Mucosa of descending colon (tissue), 3 donors: ENCODE results near the gene FCHO1. TPM values are rescaled to one million over a fixed set of nuclear protein-coding genes. Genes with fewer than 3 reads are reported as not detected.

ENCODE experiments used
- ATAC-seq: fragments of 200-7000 bp; cut with Tn5 transposase; one replicate; pipeline ENCODE4 v1.9.1; 2020; ENCODE audit warnings: mild to moderate bottlenecking, moderate library complexity
- DNase-seq, 3 donors: peaks; one replicate each; pipeline ENCODE4 v3.0.0-alpha.2; 2020
- H3K36me3 ChIP-seq: fragments of 200-600 bp; one replicate; pipeline ENCODE4 v1.8.0; 2021; ENCODE audit warnings: low read depth, mild to moderate bottlenecking
- H3K4me1 ChIP-seq: fragments of 200-600 bp; one replicate; pipeline ENCODE4 v1.8.0; 2021; ENCODE audit warnings: low read depth, mild to moderate bottlenecking
- H3K4me3 ChIP-seq: fragments of 200-600 bp; one replicate; pipeline ENCODE4 v1.8.0; 2021; ENCODE audit warnings: mild to moderate bottlenecking
- H3K9me3 ChIP-seq: fragments of 200-600 bp; one replicate; pipeline ENCODE4 v1.8.0; 2021; ENCODE audit warnings: mild to moderate bottlenecking
- intact Hi-C, 2 donors: fragments of 100-400 bp; cut with DNase I in 1 of 2; cut with micrococcal nuclease in 1 of 2; formaldehyde crosslinking; loops; one replicate each; pipeline versions ENCODE4 v1.11.0 to v1.11.1; 2022; cut with DNase I, micrococcal nuclease
- total RNA-seq, 3 donors: library from RNA; stranded (reverse); fragmentation: NEBNext Ultra II Directional in 2 of 3; extraction: Animal tissue kit (Norgen Biotek cat#: 25700) in 2 of 3; gene quantifications; one replicate each; pipeline versions ENCODE4 v1.2.1 to v1.2.4, GENCODE V29; 2021 to 2023
- TF ChIP-seq, protein P1 (sequence below): fragments of 200-600 bp; IDR thresholded peaks from one replicate; pipeline ENCODE4 v1.8.0; 2022; ENCODE audit warnings: antibody characterized with exemption, mild to moderate bottlenecking
- donor health status: DM: no; HTN: no; CAD: no; lungs with moderate emphysema.
- donor health status: DM: no; HTN: no; CAD: no.
- donor health status: DM: no; HTN: yes; CAD: no.

The FCHO1 gene
- total RNA-seq, 3 donors from 2014 or later: 3.4 to 4.4 (median 4.2) TPM

DNA sequence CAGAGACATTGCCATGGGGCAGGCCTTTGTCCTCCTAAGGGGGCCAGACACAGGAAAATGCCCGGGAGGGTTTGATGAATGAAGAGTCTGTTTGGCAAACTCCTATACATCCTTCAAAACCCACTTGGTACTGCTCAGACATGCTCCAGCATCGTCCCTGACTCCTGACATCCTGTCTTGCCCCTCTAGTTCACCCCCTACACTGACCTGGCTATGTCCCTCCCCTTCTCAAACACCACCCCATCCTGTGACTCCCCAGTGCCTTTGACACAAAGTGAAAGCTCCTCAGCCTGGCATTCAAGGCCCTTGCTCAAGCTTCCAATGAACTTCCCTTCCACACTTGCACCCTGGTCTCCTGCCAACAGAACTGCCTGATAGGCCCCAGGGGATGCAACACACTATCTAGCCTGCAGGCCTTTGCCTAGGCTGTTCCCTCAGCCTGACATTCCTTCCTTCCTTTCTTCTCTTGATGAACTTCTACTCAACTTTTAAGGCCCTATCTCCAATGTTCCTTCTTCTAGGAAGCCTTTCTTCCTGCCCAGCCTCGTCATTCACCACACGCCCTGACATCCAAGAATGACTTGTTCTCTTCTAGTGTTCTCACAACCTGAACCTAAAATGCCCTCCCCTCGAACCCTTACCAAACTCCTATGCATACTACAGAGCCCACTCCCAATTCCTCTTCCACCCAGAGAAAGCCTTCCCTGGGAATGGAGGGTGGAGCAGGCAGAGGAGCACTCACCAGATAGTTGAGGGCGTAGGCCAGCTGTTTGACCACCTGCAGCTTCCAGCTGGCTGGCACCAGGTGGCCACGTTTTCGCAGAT lies 84.1 kb downstream of the FCHO1 start:
- Histone ChIP-seq H3K36me3 (no peaks in the 10 kb centered on the region), H3K4me1 (peaks cover 1% of the 10 kb centered on the region), H3K4me3 (no peak overlapping the region), H3K9me3 (no peaks in the 10 kb centered on the region)
- TF ChIP-seq, protein P1, sequence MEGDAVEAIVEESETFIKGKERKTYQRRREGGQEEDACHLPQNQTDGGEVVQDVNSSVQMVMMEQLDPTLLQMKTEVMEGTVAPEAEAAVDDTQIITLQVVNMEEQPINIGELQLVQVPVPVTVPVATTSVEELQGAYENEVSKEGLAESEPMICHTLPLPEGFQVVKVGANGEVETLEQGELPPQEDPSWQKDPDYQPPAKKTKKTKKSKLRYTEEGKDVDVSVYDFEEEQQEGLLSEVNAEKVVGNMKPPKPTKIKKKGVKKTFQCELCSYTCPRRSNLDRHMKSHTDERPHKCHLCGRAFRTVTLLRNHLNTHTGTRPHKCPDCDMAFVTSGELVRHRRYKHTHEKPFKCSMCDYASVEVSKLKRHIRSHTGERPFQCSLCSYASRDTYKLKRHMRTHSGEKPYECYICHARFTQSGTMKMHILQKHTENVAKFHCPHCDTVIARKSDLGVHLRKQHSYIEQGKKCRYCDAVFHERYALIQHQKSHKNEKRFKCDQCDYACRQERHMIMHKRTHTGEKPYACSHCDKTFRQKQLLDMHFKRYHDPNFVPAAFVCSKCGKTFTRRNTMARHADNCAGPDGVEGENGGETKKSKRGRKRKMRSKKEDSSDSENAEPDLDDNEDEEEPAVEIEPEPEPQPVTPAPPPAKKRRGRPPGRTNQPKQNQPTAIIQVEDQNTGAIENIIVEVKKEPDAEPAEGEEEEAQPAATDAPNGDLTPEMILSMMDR: no peak
- DNase-seq: no peak
- ATAC-seq: no peak
- intact Hi-C loops: no loop called here

DNA sequence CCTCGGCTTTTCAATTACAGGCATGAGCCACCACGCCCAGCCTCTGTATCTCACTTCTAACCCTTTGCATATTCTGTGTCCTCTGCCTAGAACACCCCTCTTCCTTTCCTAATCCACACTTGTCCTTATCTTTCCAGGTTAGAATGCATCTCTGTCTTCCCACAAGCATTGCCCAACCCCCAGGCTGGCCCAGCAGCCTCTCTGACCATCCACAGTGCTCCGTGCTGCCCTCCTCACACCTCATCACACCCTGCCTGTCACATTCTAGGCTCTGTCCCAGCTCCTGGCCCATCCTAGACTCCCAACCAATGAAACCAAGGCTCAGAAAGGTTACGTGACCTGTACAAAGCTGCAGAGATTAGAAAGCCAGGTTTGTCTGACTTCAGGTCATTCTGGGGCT lies 85.3 kb downstream of the FCHO1 start:
- Histone ChIP-seq H3K36me3 (no peaks in the 10 kb centered on the region), H3K4me1 (peaks cover 2% of the 10 kb centered on the region), H3K9me3 (no peaks in the 10 kb centered on the region), H3K4me3 (no peak overlapping the region)
- DNase-seq (no peak), ATAC-seq (no peak)
- intact Hi-C loops: no loop called here
- TF ChIP-seq, protein P1: no peak

DNA sequence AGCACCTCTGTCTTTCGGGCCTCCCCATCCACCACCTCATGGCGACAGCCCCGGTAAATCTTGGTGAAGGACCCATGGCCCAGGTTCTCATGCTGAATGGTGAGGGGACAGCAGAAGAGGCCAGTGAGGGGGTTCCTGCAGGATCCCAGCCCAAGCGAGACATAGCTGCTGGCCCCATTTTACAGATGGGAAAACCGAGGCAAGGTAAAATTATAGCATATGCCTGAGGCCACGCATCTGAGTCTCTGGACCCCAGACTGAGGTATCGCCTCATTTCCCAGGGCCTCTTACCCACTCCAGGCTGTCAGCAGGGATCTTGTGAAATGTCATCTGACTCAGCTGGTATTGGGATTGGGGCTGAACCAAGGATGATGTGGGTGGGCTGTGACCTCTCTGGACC lies 86.7 kb downstream of the FCHO1 start:
- no peak for DNase-seq
- Histone ChIP-seq H3K9me3 (no peaks in the 10 kb centered on the region), H3K4me3 (no peak overlapping the region), H3K4me1 (peaks cover 7% of the 10 kb centered on the region), H3K36me3 (no peaks in the 10 kb centered on the region)
- TF ChIP-seq, protein P1: no peak
- ATAC-seq: no peak
- intact Hi-C loops: no loop called here

Other genes starting within 250 kb of the FCHO1 start
- gene PGLS, start 239.8 kb upstream of the FCHO1 start, total RNA-seq: 100 to 1,000 TPM in 1 of 3 donors, 10 to 100 TPM in 2; 62.3 to 103 (median 77.7) TPM
- 10 to 100 TPM; 50.1 to 71.0 (median 50.8) TPM for gene COLGALT1, start 195.8 kb upstream of the FCHO1 start, total RNA-seq
- under 1 TPM; 0.53 to 0.85 (median 0.72) TPM for gene UNC13A, start 63.1 kb upstream of the FCHO1 start, total RNA-seq
- gene MAP1S, start 32.0 kb upstream of the FCHO1 start, total RNA-seq: 10 to 100 TPM; 42.2 to 57.2 (median 44.7) TPM
- gene B3GNT3, start 43.7 kb downstream of the FCHO1 start, total RNA-seq: 100 to 1,000 TPM in 2 of 3 donors, 10 to 100 TPM in 1; 77.6 to 205 (median 189) TPM
- not detected for gene INSL3, start 70.0 kb downstream of the FCHO1 start, total RNA-seq
- 1 to 10 TPM; 3.1 to 9.1 (median 5.4) TPM for gene JAK3, start 96.5 kb downstream of the FCHO1 start, total RNA-seq
- 1,000 to 10,000 TPM; 1,368 to 1,650 (median 1,462) TPM for gene RPL18A, start 108.4 kb downstream of the FCHO1 start, total RNA-seq
- under 1 TPM in 1 of 3 donors, not detected in 2; 0.19 TPM for gene SLC5A5, start 120.5 kb downstream of the FCHO1 start, total RNA-seq
- gene CCDC124, start 181.5 kb downstream of the FCHO1 start, total RNA-seq: 10 to 100 TPM; 30.2 to 78.4 (median 56.3) TPM
- gene KCNN1, start 215.6 kb downstream of the FCHO1 start, total RNA-seq: under 1 TPM in 1 of 3 donors, not detected in 2; 0.79 TPM